Immature natural killer cell (primary cell): ENCODE results near the gene GSTA4. TPM values are rescaled to one million over a fixed set of nuclear protein-coding genes. Genes with fewer than 3 reads are reported as not detected.
"Not testable (repeated sequence)": the region's sequence is repeated elsewhere in the genome, so short reads cannot be mapped to it uniquely, and the experiment has no call there.

Experiments
- DNase-seq, 3 donors: peaks; one replicate each; pipeline ENCODE4 v3.0.0; 2022; ENCODE audit warnings: mixed read lengths in 1 of 3
- H3K27ac Mint-ChIP-seq, 6 donors: one replicate each; pipeline ENCODE4 v1.8.0; 2020; ENCODE audit warnings: mixed read lengths in 6 of 6, mild to moderate bottlenecking in 5 of 6, inconsistent platforms in 4 of 6, moderate library complexity in 3 of 6
- H3K27me3 Mint-ChIP-seq, 3 donors: one replicate each; pipeline ENCODE4 v1.8.0; 2020 to 2021; ENCODE audit warnings: low read depth in 3 of 3, mild to moderate bottlenecking in 3 of 3, mixed read lengths in 3 of 3, moderate library complexity in 3 of 3, inconsistent platforms in 1 of 3
- H3K36me3 Mint-ChIP-seq, 3 donors: one replicate each; pipeline ENCODE4 v1.8.0; 2020; ENCODE audit warnings: mixed read lengths in 3 of 3, inconsistent platforms in 2 of 3, mild to moderate bottlenecking in 2 of 3
- H3K4me1 Mint-ChIP-seq, 2 donors: one replicate each; pipeline ENCODE4 v1.8.0; 2020; ENCODE audit warnings: inconsistent platforms in 2 of 2, mild to moderate bottlenecking in 2 of 2, mixed read lengths in 2 of 2, moderate library complexity in 1 of 2
- H3K4me3 Mint-ChIP-seq, 5 donors: one replicate each; pipeline ENCODE4 v1.8.0; 2020; ENCODE audit warnings: mild to moderate bottlenecking in 5 of 5, mixed read lengths in 5 of 5, inconsistent platforms in 3 of 5, moderate library complexity in 3 of 5
- H3K9me3 Mint-ChIP-seq, 6 donors: one replicate each; pipeline ENCODE4 v1.8.0; 2020; ENCODE audit warnings: mild to moderate bottlenecking in 6 of 6, mixed read lengths in 6 of 6, inconsistent platforms in 4 of 6, moderate library complexity in 3 of 6
- polyA plus RNA-seq, 3 donors: library from polyadenylated mRNA; unstranded; fragments of 300-500 nt; fragmentation: Illumina TruSeq; gene quantifications; one replicate each; pipeline ENCODE4 v1.2.3, GENCODE V29; 2021

GSTA4 gene
- polyA plus RNA-seq, 3 donors from 2014 or later, result 5.3 to 6.4 TPM; not detected in 1

DNA sequence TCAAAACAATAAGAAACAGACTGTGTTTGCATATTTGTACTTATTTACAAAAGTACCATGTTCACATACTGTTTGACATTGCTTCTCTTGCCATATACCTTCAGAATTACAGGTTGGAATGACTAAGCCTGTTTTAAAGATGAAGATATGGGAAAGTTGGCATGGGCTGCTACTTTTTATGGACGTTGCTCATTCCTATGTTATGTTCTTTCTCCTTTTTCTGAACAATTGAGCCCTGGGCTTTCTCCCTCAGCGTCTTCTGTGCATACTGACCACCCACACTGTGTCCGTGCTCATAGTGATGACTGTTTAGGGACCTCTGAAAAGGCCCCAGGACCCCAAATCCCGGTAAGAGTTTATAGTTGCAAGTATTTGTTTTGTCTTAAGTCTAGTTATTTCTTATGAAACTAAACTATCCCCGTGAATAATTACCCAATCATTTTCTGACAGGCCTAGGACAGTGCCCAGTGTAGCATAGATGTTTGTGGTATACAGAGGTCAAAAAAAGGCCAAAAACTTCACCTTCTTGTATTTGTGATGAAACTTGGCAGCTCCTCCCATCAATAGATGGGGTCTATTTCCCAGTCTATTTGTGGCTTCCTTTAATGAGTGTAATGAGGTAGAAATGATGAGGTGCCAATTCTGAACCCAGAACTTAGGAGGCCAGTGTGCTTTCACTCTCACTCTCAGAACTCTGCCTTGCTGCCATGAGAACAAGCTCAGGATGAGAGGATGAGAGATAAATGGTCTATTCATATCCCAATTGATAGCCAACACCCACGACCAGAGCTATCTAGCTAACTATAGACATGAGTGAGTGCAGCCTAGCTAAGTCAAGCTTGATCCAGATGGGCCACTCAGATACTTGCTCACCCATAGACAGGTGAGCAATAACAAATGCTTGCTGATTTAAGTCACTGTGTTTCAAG is 40.9 kb downstream of the GSTA4 start:
- DNase-seq, result no peak
- Mint-ChIP-seq H3K27ac (no peak overlapping the region), H3K4me1 (no peaks in the 10 kb centered on the region), H3K27me3 (peaks cover 2 to 5% (median 2%) of the 10 kb centered on the region in 3 donors), H3K36me3 (no peaks in the 10 kb centered on the region), H3K4me3 (no peak overlapping the region), H3K9me3 (no peaks in the 10 kb centered on the region)

DNA sequence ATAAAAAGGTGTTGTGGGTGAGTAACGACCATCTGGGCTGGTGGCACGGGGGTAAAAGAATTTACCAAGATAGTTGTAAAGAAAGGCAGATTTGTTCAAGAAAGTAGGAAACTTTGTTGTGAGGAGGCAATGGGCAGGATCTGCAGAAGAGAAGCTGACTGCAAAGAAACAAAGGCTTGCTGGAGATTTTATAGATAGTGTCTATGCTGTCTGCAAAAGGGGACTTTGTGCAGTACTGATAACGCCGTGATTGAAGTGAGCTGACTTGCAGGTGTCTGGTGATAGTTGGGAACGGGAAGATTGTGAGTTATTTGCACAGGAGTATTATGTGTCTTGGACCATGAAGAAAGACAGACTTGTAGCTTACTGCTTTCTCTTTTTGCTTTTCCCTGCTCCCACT is 48.8 kb downstream of the GSTA4 start:
- Mint-ChIP-seq H3K27me3 (peaks cover 0 to 5% (median 4%) of the 10 kb centered on the region in 3 donors), H3K4me3 (no peak overlapping the region)

GRCh38 chr6:52942821-52943220 is 52.3 kb downstream of the GSTA4 start:
- DNase-seq, H3K4me3 Mint-ChIP-seq: not testable (repeated sequence)

More for the DNA sequence above, 48.8 kb downstream of the GSTA4 start:
- DNase-seq, result no peak
- Mint-ChIP-seq H3K4me1 (no peaks in the 10 kb centered on the region), H3K9me3 (no peaks in the 10 kb centered on the region), H3K27ac (no peak overlapping the region), H3K36me3 (no peaks in the 10 kb centered on the region)

GRCh38 chr6:52942221-52942620 is 52.9 kb downstream of the GSTA4 start:
- peaks cover 0 to 8% (median 5%) of the 10 kb centered on the region in 3 donors for H3K27me3 Mint-ChIP-seq
- no peak overlapping the region for H3K4me3 Mint-ChIP-seq
- no peaks in the 10 kb centered on the region for H3K9me3 Mint-ChIP-seq
- H3K27ac Mint-ChIP-seq, result no peak overlapping the region
- H3K36me3 Mint-ChIP-seq, result no peaks in the 10 kb centered on the region
- no peak for DNase-seq
- no peaks in the 10 kb centered on the region for H3K4me1 Mint-ChIP-seq

More at GRCh38 chr6:52942821-52943220, 52.3 kb downstream of the GSTA4 start:
- not testable (repeated sequence) for H3K36me3 Mint-ChIP-seq, H3K27ac Mint-ChIP-seq, H3K9me3 Mint-ChIP-seq, H3K4me1 Mint-ChIP-seq
- H3K27me3 Mint-ChIP-seq, result peaks cover 0 to 10% (median 5%) of the 10 kb centered on the region in 3 donors

DNA sequence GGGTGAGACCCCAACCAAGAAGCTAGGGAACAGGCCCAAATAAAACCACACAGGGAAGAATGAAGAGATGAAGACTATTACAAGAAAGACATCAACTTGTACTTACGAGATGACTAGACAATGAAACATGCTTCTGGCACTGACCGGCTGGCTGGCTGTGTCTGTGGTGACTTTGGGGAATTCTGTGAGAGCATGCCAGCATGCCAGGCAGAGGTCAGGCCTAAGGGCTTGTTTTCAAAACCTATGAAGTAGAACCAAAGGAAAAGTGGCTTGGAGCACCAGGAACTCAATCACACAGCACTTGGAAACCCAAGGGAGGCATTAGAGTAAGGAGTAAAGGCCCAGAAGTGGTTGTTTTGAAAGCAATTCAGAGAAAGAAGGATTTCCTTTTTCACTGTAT is 57.2 kb downstream of the GSTA4 start:
- Mint-ChIP-seq H3K9me3 (no peaks in the 10 kb centered on the region), H3K27me3 (peaks cover 2 to 13% (median 12%) of the 10 kb centered on the region in 3 donors), H3K4me1 (no peaks in the 10 kb centered on the region), H3K27ac (no peak overlapping the region), H3K4me3 (no peak overlapping the region), H3K36me3 (no peaks in the 10 kb centered on the region)
- no peak for DNase-seq

- H3K27ac Mint-ChIP-seq, result no peak overlapping the region
- no peaks in the 10 kb centered on the region for H3K9me3 Mint-ChIP-seq
- no peak for DNase-seq
- H3K27me3 Mint-ChIP-seq, result peaks cover 2 to 14% (median 10%) of the 10 kb centered on the region in 3 donors
- H3K4me3 Mint-ChIP-seq, result no peak overlapping the region
- no peaks in the 10 kb centered on the region for H3K4me1 Mint-ChIP-seq
- H3K36me3 Mint-ChIP-seq, result no peaks in the 10 kb centered on the region
These were observed 61.3 kb downstream of the GSTA4 start for GRCh38 chr6:52933778-52934177.

DNA sequence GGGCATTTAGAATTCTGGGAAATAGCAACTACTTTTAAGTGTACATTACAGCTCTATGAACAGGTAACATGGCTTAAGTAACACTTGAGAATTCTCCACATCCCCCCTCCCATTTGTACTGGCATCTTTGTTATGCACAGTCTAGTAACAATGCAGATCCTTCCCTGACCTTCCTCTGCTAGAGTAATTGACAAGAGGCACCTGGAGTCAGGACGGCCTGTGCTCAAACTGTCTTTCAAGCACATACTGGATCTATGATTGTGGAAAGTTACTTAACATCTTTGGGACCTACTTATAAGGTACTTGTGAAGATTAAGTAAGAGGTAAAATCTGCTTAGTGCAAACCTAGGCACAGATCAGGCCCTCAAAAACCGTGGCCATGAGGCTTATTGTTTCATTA is 63.7 kb downstream of the GSTA4 start:
- DNase-seq, result no peak
- no peaks in the 10 kb centered on the region for H3K4me1 Mint-ChIP-seq
- H3K4me3 Mint-ChIP-seq, result no peak overlapping the region
- H3K27ac Mint-ChIP-seq, result no peak overlapping the region
- peaks cover 2 to 13% (median 9%) of the 10 kb centered on the region in 3 donors for H3K27me3 Mint-ChIP-seq
- no peaks in the 10 kb centered on the region for H3K36me3 Mint-ChIP-seq
- H3K9me3 Mint-ChIP-seq, result no peaks in the 10 kb centered on the region

GRCh38 chr6:52929321-52930164 is 65.5 kb downstream of the GSTA4 start:
- Mint-ChIP-seq H3K27ac (no peak overlapping the region), H3K27me3 (peaks cover 2 to 9% (median 7%) of the 10 kb centered on the region in 3 donors), H3K4me1 (no peaks in the 10 kb centered on the region), H3K4me3 (no peak overlapping the region), H3K36me3 (no peaks in the 10 kb centered on the region), H3K9me3 (no peaks in the 10 kb centered on the region)
- DNase-seq, result no peak

Other genes with a start within 250 kb of the GSTA4 start
- gene GSTA2, start 231.8 kb downstream of the GSTA4 start, polyA plus RNA-seq, result not detected
- gene GSTA1, start 191.5 kb downstream of the GSTA4 start, polyA plus RNA-seq, result not detected
- not detected for gene GSTA5, start 154.5 kb downstream of the GSTA4 start, polyA plus RNA-seq
- not detected for gene GSTA3, start 85.6 kb downstream of the GSTA4 start, polyA plus RNA-seq
- gene CILK1, start 66.5 kb upstream of the GSTA4 start, polyA plus RNA-seq, result 1 to 10 TPM; 3.2 to 8.4 (median 4.3) TPM
- gene FBXO9, start 70.1 kb upstream of the GSTA4 start, polyA plus RNA-seq, result 10 to 100 TPM; 43.0 to 86.0 (median 59.6) TPM
- not detected for gene GCM1, start 153.6 kb upstream of the GSTA4 start, polyA plus RNA-seq